ENCODE data around the gene NWD2. TPM values are rescaled to one million over a fixed set of nuclear protein-coding genes. Genes with fewer than 3 reads are reported as not detected.

Gene NWD2
- total RNA-seq, 1 donor from 2014 or later = 0.49 TPM

DNA sequence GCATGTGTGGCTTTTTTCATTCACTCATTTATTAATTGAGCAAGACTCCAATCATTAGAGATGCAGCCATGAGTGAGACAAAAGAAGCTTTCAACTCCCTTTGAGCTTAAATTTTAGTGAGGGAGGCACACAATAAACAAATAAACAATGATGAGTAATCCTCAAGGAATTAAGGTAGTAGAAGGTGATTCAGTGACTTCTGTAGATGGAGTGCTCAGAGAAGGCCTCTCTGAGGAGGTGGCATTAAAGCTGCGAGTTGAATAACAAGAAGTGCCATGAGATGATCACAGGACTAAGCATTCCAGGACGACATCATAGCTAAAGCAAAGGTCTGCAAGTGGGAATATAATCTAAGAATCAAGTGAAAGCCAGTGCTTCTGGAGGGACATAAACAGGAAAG is 77.6 kb downstream of the NWD2 start:
- no peak overlapping the region for H3K27ac ChIP-seq
- H3K9me3 ChIP-seq = no peaks in the 10 kb centered on the region
- no peaks in the 10 kb centered on the region for H3K36me3 ChIP-seq
- H3K4me1 ChIP-seq = no peaks in the 10 kb centered on the region
- TF ChIP-seq CTCF (IDR thresholded peaks at IDR 0.05) (no peak), POLR2AphosphoS5 (IDR thresholded peaks at IDR 0.05; ENCODE audit: insufficient read depth in 1 of 2, low read depth in 1 of 2) (no peak), POLR2A (IDR thresholded peaks at IDR 0.05) (no peak)
- DNase-seq (ENCODE audit: extremely low spot score in 2 of 2) = no peak
- no peak overlapping the region for H3K4me3 ChIP-seq
- intact Hi-C loops (cut with DNase I) = no loop called here
- H3K27me3 ChIP-seq = no peaks in the 10 kb centered on the region

- intact Hi-C loops (cut with DNase I) = no loop called here
These were observed 80.0 kb downstream of the NWD2 start for GRCh38 chr4:37324546-37324945.

GRCh38 chr4:37326852-37327251 is 82.3 kb downstream of the NWD2 start:
- TF ChIP-seq POLR2AphosphoS5 (IDR thresholded peaks at IDR 0.05; ENCODE audit: insufficient read depth in 1 of 2, low read depth in 1 of 2) (no peak), CTCF (IDR thresholded peaks at IDR 0.05) (no peak), POLR2A (IDR thresholded peaks at IDR 0.05) (no peak)
- H3K27ac ChIP-seq = no peak overlapping the region

More at GRCh38 chr4:37324546-37324945, 80.0 kb downstream of the NWD2 start:
- no peaks in the 10 kb centered on the region for H3K36me3 ChIP-seq
- no peak overlapping the region for H3K27ac ChIP-seq
- H3K27me3 ChIP-seq = no peaks in the 10 kb centered on the region
- TF ChIP-seq POLR2AphosphoS5 (IDR thresholded peaks at IDR 0.05; ENCODE audit: insufficient read depth in 1 of 2, low read depth in 1 of 2) (no peak), POLR2A (IDR thresholded peaks at IDR 0.05) (no peak)
- no peaks in the 10 kb centered on the region for H3K4me1 ChIP-seq
- no peak overlapping the region for H3K4me3 ChIP-seq
- no peaks in the 10 kb centered on the region for H3K9me3 ChIP-seq
- no peak for DNase-seq (ENCODE audit: extremely low spot score in 2 of 2)

GRCh38 chr4:37338972-37339371 is 94.4 kb downstream of the NWD2 start:
- H3K36me3 ChIP-seq = no peaks in the 10 kb centered on the region
- DNase-seq (ENCODE audit: extremely low spot score in 2 of 2) = no peak
- no peak overlapping the region for H3K4me3 ChIP-seq
- no peaks in the 10 kb centered on the region for H3K27me3 ChIP-seq
- H3K27ac ChIP-seq = no peak overlapping the region
- TF ChIP-seq CTCF (IDR thresholded peaks at IDR 0.05) (no peak), POLR2AphosphoS5 (IDR thresholded peaks at IDR 0.05; ENCODE audit: insufficient read depth in 1 of 2, low read depth in 1 of 2) (no peak), POLR2A (IDR thresholded peaks at IDR 0.05) (no peak)
- no peaks in the 10 kb centered on the region for H3K4me1 ChIP-seq
- no peaks in the 10 kb centered on the region for H3K9me3 ChIP-seq
- intact Hi-C loops (cut with DNase I) = no loop called here

More at GRCh38 chr4:37326852-37327251, 82.3 kb downstream of the NWD2 start:
- Histone ChIP-seq H3K27me3 (no peaks in the 10 kb centered on the region), H3K4me3 (no peak overlapping the region), H3K36me3 (no peaks in the 10 kb centered on the region), H3K9me3 (no peaks in the 10 kb centered on the region), H3K4me1 (no peaks in the 10 kb centered on the region)
- intact Hi-C loops (cut with DNase I) = no loop called here
- no peak for DNase-seq (ENCODE audit: extremely low spot score in 2 of 2)

DNA sequence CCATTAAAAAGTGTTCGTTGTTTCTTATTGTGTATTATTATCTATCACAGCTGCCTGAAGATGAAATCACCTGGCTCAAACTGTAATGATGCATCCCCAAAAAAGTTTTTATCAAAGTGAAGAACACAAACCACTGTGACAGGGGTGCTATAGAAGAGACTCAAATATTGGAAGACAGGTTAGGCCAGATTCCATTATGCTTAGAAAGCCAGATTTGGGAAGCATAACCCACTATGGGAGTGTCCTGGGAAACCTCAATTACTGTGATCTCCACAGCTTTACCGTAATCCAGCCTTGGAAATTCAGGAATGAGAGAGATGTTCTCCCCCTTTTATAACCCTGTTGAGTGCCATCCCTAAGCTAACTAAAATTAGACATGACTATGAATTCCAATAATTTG is 114.2 kb downstream of the NWD2 start:
- Histone ChIP-seq H3K36me3 (no peaks in the 10 kb centered on the region), H3K9me3 (no peaks in the 10 kb centered on the region), H3K27ac (no peak overlapping the region), H3K4me1 (no peaks in the 10 kb centered on the region), H3K4me3 (no peak overlapping the region), H3K27me3 (no peaks in the 10 kb centered on the region)
- intact Hi-C loops (cut with DNase I) = no loop called here
- DNase-seq (ENCODE audit: extremely low spot score in 2 of 2) = no peak
- TF ChIP-seq CTCF (IDR thresholded peaks at IDR 0.05) (no peak), POLR2AphosphoS5 (IDR thresholded peaks at IDR 0.05; ENCODE audit: insufficient read depth in 1 of 2, low read depth in 1 of 2) (no peak), POLR2A (IDR thresholded peaks at IDR 0.05) (no peak)

Data from vagina (tissue), 2 donors.